Stimulated activated CD4-positive, alpha-beta T cell treated with anti-CD3 and anti-CD28 coated beads, TNF-alpha, amount 100 ng/mL, for 4 hours (primary cell): ENCODE results near the gene IFNG.

ENCODE experiments used
- DNase-seq, 3 experiments: peaks; one replicate each; pipeline ENCODE4 v3.0.0-alpha.2; 2020; ENCODE audit warnings: low read depth in 3 of 3

The IFNG gene

GRCh38 chr12:68166317-68166831 lies 6.8 kb upstream of the IFNG start:
- DNase-seq: no peak

GRCh38 chr12:68163560-68164081 lies 4.1 kb upstream of the IFNG start:
- DNase-seq: no peak

GRCh38 chr12:68162374-68162773 lies 2.8 kb upstream of the IFNG start:
- no peak for DNase-seq

DNA sequence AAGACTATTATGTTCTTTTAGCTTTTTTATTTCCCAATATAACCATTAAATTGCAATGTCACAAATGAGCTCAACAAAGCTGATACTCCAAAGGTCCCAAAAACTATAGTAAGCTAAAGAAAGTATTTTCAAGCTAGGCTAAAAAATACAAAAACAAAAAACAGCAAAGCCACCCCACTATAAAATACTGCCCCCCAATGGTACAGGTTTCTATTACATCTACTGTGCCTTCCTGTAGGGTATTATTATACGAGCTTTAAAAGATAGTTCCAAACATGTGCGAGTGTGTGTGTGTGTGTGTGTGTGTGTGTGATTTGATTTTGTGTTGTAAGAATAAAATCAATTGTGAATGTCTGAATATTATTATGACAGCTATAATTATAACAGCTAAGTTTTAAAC lies 1.1 kb downstream of the IFNG start:
- DNase-seq: no peak

DNA sequence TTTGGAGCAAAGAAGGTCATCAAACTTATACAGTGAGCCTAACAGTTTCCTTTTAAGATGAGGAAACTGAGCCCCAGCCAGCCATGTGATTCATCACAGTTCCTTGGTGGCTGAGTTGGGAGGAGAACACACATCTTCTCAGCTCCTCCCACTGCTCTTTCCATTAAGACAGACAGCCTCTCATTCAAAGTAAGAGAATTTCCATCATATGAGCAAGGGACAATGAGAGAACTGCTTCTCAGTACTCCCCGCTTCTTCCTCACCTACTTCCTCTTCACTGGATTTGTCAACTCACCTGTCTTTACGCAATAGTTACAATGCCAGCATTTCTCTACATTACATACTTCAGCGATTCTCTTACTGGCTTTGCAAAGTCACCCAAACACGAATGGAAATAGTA lies 2.2 kb downstream of the IFNG start:
- no peak for DNase-seq

- DNase-seq: no peak
These were observed 2.9 kb downstream of the IFNG start for GRCh38 chr12:68156636-68157035.

- DNase-seq: no peak
These were observed 4.8 kb downstream of the IFNG start for GRCh38 chr12:68154779-68155178.

DNA sequence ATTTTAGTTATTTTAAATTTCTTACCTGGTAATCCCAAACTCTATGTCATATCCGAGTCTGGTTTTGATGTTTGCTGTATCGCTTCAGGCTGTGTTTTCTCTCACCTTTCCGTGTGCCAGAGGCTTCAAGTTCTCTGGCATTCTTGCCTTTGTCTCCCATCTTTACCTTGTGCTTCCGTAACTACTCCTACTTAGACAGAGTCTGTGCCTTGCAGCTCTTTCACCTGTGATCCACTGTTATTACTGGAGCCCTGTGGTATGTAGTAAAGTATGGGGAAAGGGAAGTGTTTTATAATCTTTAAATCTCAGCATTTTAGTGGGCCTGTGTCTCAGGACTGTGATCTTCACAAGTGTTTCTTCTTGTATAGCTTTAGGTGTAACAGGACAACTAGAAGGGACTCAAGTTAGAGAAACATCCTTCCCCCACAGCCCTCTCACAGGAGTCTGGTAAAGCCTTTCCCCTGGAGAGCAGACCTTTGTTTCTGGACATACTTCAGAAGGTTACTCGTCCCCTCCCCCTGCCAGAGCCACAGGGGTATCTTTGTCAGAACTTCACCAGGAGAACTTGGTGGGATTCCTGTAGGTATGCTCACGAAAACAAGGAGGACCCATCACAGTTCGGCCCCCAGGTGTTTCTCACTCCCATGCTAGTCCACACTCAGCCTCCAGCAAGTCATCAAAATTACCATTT lies 11.1 kb downstream of the IFNG start:
- no peak for DNase-seq

- no peak for DNase-seq
These were observed 19.0 kb downstream of the IFNG start for GRCh38 chr12:68140556-68140955.

DNA sequence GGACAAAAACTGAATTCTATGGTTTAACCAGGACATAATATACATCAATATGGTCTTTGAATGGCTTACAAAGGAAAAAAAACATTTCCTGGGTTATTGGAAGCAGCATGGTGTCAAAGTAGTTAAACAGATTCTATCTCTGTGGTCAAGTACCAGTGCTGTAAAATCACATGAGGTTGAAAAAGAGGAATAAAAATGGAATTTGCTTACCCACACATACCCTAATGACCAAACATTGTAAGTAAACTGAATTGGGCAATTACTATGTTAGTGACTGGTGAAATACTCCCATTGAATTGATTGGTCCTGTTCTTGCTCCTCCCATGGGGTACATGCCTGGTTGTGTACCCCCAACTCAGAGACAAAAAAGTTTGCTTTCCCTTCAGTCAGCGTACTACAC lies 19.6 kb downstream of the IFNG start:
- DNase-seq: no peak

- no peak for DNase-seq
These were observed 20.5 kb downstream of the IFNG start for GRCh38 chr12:68139001-68139400.

DNA sequence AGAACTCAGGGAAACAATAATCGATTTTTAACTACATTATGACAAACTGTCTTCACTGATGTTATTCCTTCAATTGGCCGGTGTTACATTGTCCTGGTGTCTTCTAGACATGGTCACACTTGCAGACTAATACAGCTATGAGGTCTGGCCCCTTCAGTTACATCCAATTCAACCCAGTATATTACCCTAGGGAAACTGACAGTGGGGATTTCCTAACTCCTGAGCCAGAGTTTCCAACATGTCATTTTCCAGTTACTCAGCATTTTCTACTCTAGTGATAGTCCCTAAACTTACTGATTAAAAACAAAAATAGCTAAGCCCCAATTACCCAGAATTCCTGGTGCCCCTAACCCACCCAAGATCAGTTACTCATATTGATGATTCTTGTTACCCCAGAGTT lies 21.1 kb downstream of the IFNG start:
- no peak for DNase-seq

- DNase-seq: no peak
These were observed 22.2 kb downstream of the IFNG start for GRCh38 chr12:68137335-68137830.

GRCh38 chr12:68135520-68135919 lies 24.0 kb downstream of the IFNG start:
- no peak for DNase-seq

DNA sequence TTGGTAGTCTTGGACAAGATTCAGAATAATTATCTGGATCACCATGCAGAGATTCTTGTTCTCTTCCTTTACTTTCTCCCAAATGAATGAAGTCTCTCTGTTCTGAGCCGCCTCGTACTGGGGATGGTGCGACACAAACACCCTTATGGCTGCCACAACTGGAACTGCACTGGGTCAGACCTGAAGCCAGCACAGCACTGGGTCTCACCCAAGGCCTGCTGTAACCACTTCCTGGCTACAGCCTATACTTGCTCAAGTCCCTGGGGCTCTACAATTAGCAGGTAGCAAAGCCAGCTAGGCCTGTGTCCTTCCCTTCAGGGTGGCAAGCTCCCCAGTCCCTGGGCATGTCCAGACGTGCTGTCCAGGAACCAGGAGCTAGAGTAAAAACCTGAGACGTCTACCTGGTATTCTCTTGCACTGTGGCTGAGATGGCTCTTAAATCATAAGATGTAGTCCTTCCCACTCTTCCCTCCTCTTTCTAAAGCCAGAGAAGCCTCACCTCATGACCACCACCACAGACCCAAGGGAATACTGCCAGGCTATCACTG lies 27.6 kb downstream of the IFNG start:
- DNase-seq: no peak

GRCh38 chr12:68129979-68130378 lies 29.6 kb downstream of the IFNG start:
- no peak for DNase-seq

- DNase-seq: no peak
These were observed 37.2 kb downstream of the IFNG start for GRCh38 chr12:68122236-68122920.

DNA sequence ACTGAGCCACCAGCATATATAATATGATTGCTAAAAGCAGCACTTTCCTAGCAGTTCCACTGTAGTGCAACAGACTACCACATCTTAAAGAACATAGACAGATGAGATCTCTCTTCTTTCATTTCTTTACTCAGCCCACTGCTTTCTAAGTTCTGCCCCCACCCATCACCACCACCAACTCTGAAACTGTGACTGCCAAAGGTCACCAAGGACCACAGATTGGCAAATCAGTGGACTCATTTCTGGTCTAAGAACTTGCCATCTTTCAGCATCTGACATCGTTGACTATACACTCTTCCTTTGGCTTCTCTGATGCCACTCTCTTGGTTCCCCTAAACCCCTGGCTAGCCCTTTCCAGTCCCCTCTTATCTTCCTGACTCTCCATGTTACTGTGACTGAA lies 38.4 kb downstream of the IFNG start:
- DNase-seq: no peak

- peak; percentile 8 to 11 (median 9) for DNase-seq
These were observed 39.8 kb downstream of the IFNG start for GRCh38 chr12:68119724-68120211.

DNA sequence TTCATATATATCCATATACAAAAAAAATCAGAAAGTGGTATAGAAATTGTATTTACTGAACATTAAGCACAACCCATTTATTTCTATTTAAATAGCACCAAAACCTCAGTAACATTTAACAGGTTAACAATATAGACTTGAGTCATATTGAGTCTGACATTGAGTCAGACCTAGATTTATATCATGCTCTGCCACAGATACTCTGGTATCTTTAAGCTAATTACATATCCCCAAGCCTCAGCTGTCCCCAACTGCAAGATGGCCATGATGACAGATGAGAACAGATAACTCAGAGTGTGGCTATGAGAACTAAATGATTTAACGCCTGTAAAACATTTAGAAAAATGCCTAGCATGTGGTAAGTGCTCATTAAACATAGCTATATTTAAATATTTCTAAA lies 40.3 kb downstream of the IFNG start:
- DNase-seq: no peak

DNA sequence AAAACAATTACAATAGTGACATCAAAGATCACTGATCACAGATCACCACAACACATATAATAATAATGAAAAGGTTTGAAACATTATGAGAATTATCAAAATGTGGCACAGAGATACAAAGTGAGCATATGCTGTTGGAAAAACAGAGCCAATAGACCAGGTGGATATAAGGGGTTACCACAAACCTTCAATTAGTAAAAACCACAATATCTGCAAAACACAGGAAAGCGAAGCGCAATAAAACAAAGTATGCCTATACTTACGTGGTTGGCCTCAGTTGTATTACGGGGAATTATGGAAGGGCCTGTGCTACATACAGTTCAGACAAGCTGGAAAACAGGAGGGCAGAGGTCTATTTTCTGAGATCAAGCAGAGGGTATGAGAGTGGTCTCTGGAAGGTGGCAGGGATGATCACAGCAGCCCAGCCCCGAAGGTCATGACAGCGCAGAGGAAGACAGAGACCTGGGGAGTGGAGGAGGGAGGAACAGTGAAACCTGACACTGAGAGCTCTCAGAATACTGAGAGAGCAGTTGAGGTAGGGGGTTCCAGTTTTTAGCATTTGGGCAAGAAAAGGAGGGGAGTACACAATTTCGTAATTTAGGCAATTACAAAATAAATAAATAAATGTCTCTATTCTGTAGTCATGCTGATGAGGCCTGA lies 41.3 kb downstream of the IFNG start:
- no peak for DNase-seq

GRCh38 chr12:68117661-68118060 lies 41.9 kb downstream of the IFNG start:
- no peak for DNase-seq
